K562 (cell line): ENCODE data around the gene GABARAP. TPM values are rescaled to one million over a fixed set of nuclear protein-coding genes. Genes with fewer than 3 reads are reported as not detected.
A peak's percentile ranks its signal among the peaks of the same experiment; 100 is the strongest.

Source experiments
- ATAC-seq: fragments of 200-7000 bp; cut with Tn5 transposase; 3 replicates; pipeline ENCODE4 v1.9.1; 2020; ENCODE audit warnings: moderate library complexity
- BruUV-seq: library from RNA; stranded (reverse); fragments of 400-500 nt; replicated peaks from 2 replicates; lab custom pipeline; 2021; lab: Mats Ljungman, UMichigan
- CTCF ChIA-PET: fragments of 300-600 bp; formaldehyde crosslinking; extraction: SDS; loops from one replicate; lab custom pipeline; 2021; ENCODE audit warnings: low intra/inter-chr PET ratio; lab: Yijun Ruan, JAX
- POLR2A ChIA-PET: fragments of 300-600, 350-650 bp; sonication (Branson Sonifier 250); formaldehyde crosslinking; extraction: SDS; loops from one replicate; lab custom pipeline; 2021; ENCODE audit warnings: antibody characterized with exemption, inconsistent platforms; lab: Yijun Ruan, JAX
- DNase-seq, 4 experiments: peaks; one replicate each; pipeline versions ENCODE4 v3.0.0 to v3.0.0-alpha.2; 2011 to 2018; ENCODE audit warnings: low spot score in 3 of 4, mixed read lengths in 3 of 4; ENCODE audit errors: extremely low read depth in 1 of 4
- FAIRE-seq: peaks from 2 replicates; lab custom pipeline; 2011; peaks lifted over from hg19 to GRCh38; lab: Jason Lieb, UNC
- H2AFZ ChIP-seq: 2 replicates; pipeline ENCODE4 v1.6.0; 2011; ENCODE audit warnings: low read depth, low read length, control low read depth, inconsistent platforms
- H3K27ac ChIP-seq: fragments of 200-600 bp; 3 replicates; pipeline ENCODE4 v1.8.0; 2011; ENCODE audit warnings: low read depth, mild to moderate bottlenecking, control low read depth, inconsistent platforms, low read length, moderate library complexity, mixed read lengths; ENCODE audit errors: extremely low read depth
- H3K27me3 ChIP-seq, 2 experiments: fragments of 300-600 bp in 1 of 2; 2 replicates in 1 of 2; 3 replicates in 1 of 2; pipeline versions ENCODE4 v1.6.0 to v1.8.0; 2011; ENCODE audit warnings: inconsistent platforms in 2 of 2, low read length in 2 of 2, mild to moderate bottlenecking in 1 of 2, mixed read lengths in 1 of 2, moderate library complexity in 1 of 2; ENCODE audit not compliant: control insufficient read depth in 2 of 2, insufficient read depth in 2 of 2
- H3K36me3 ChIP-seq: fragments of 300-600 bp; 3 replicates; pipeline ENCODE4 v1.8.0; 2011; ENCODE audit warnings: mild to moderate bottlenecking, low read length, inconsistent platforms; ENCODE audit not compliant: control insufficient read depth, insufficient read depth
- H3K4me1 ChIP-seq, 2 experiments: fragments of 200-600 bp in 1 of 2; replicated peaks in 1 of 2; 2 replicates in 1 of 2; 3 replicates in 1 of 2; pipeline versions ENCODE4 v1.5.1 to v1.8.0; 2011; ENCODE audit warnings: inconsistent platforms in 2 of 2, low read length in 2 of 2, mild to moderate bottlenecking in 1 of 2, mixed read lengths in 1 of 2, moderate library complexity in 1 of 2; ENCODE audit not compliant: control insufficient read depth in 2 of 2, insufficient read depth in 2 of 2
- H3K4me2 ChIP-seq: 2 replicates; pipeline ENCODE4 v1.6.1; 2011; ENCODE audit warnings: low read length, control low read depth, inconsistent platforms, mixed read lengths; ENCODE audit not compliant: insufficient read depth
- H3K4me3 ChIP-seq: fragments of 200-600 bp; sonication (generic), shearing (Covaris generic); 2 replicates; pipeline ENCODE4 v1.5.1; 2016; ENCODE audit warnings: control low read depth, inconsistent platforms
- H3K79me2 ChIP-seq: fragments of 200-600 bp; 3 replicates; pipeline ENCODE4 v1.8.0; 2011; ENCODE audit warnings: low read length, inconsistent platforms; ENCODE audit not compliant: control insufficient read depth, insufficient read depth
- H3K9ac ChIP-seq, 2 experiments: 2 replicates each; pipeline versions ENCODE4 v1.6.0 to v1.6.1; 2011; ENCODE audit warnings: low read depth in 2 of 2, low read length in 2 of 2, control low read depth in 1 of 2, inconsistent platforms in 1 of 2, mild to moderate bottlenecking in 1 of 2, mixed read lengths in 1 of 2; ENCODE audit not compliant: insufficient read depth in 1 of 2
- H3K9me1 ChIP-seq: one replicate; pipeline ENCODE4 v1.6.0; 2011; ENCODE audit warnings: inconsistent platforms, mild to moderate bottlenecking, low read length, moderate library complexity; ENCODE audit not compliant: control insufficient read depth, insufficient read depth
- H3K9me3 ChIP-seq: replicated peaks from 2 replicates; pipeline ENCODE4 v1.5.1; 2011; ENCODE audit warnings: low read depth, low read length, inconsistent platforms; ENCODE audit not compliant: control insufficient read depth, insufficient read depth
- H4K20me1 ChIP-seq: replicated peaks from 2 replicates; pipeline ENCODE4 v1.6.1; 2011; ENCODE audit warnings: low read length, inconsistent platforms, mixed read lengths; ENCODE audit not compliant: control insufficient read depth, insufficient read depth
- ARHGAP35 ChIP-seq: fragments of 450-650 bp; IDR thresholded peaks from 2 replicates; pipeline ENCODE4 v1.6.1; 2018; ENCODE audit not compliant: partially characterized antibody
- CBX5 ChIP-seq: IDR thresholded peaks from 2 replicates; pipeline ENCODE4 v1.6.1; 2014; ENCODE audit warnings: low read depth, borderline replicate concordance
- ETV5 ChIP-seq: sonication (generic); formaldehyde crosslinking; IDR thresholded peaks from 2 replicates; pipeline ENCODE4 v1.4.0; 2020; ENCODE audit warnings: low read depth, mild to moderate bottlenecking, missing genetic modification reagents
- FOXA1 ChIP-seq: fragments of 450-650 bp; IDR thresholded peaks from 2 replicates; pipeline ENCODE4 v1.6.1; 2016; ENCODE audit warnings: mild to moderate bottlenecking, borderline replicate concordance
- HNRNPLL ChIP-seq: fragments of 200-400 bp; formaldehyde crosslinking; IDR thresholded peaks from 2 replicates; pipeline ENCODE4 v1.6.1; 2017; ENCODE audit warnings: low read length, low read depth, mild to moderate bottlenecking; ENCODE audit not compliant: poor library complexity, severe bottlenecking
- IRF2 ChIP-seq: sonication (generic); formaldehyde crosslinking; IDR thresholded peaks from 2 replicates; pipeline ENCODE4 v1.8.1; 2022; ENCODE audit warnings: mild to moderate bottlenecking, missing genetic modification reagents
- KLF16 ChIP-seq: IDR thresholded peaks from 2 replicates; pipeline ENCODE4 v1.6.1; 2016; ENCODE audit warnings: antibody characterized with exemption
- NFIC ChIP-seq: fragments of 450-650 bp; IDR thresholded peaks from 2 replicates; pipeline ENCODE4 v1.6.1; 2017; ENCODE audit warnings: mild to moderate bottlenecking, inconsistent platforms
- PML ChIP-seq: IDR thresholded peaks from 2 replicates; pipeline ENCODE4 v1.6.1; 2012; ENCODE audit warnings: low read length, inconsistent platforms
- POLR2AphosphoS2 ChIP-seq: IDR thresholded peaks from 2 replicates; pipeline ENCODE4 v1.6.1; 2012; ENCODE audit warnings: low read length, improper control_type of control experiment
- POLR2AphosphoS5 ChIP-seq: IDR thresholded peaks from 2 replicates; pipeline ENCODE4 v1.6.1; 2011; ENCODE audit warnings: mild to moderate bottlenecking, low read depth, low read length, moderate library complexity; ENCODE audit not compliant: control insufficient read depth, insufficient read depth
- SIN3B ChIP-seq: fragments of 450-650 bp; IDR thresholded peaks from 2 replicates; pipeline ENCODE4 v1.6.1; 2017; ENCODE audit warnings: low read depth, mild to moderate bottlenecking, moderate library complexity
- SRSF3 ChIP-seq: fragments of 200-400 bp; formaldehyde crosslinking; IDR thresholded peaks from 2 replicates; pipeline ENCODE4 v1.6.1; 2016; ENCODE audit warnings: mild to moderate bottlenecking, low read length, moderate library complexity; ENCODE audit not compliant: insufficient read depth
- TAL1 ChIP-seq: fragments of 450-650 bp; IDR thresholded peaks from 2 replicates; pipeline ENCODE4 v1.6.1; 2016; ENCODE audit warnings: mild to moderate bottlenecking
- YY1 ChIP-seq, 3 experiments: IDR thresholded peaks; 2 replicates each; pipeline ENCODE4 v1.6.1; 2011; ENCODE audit warnings: low read length in 2 of 3, mild to moderate bottlenecking in 2 of 3, moderate library complexity in 2 of 3, borderline replicate concordance in 1 of 3, control low read depth in 1 of 3, low read depth in 1 of 3; ENCODE audit not compliant: insufficient read depth in 3 of 3, insufficient replicate concordance in 2 of 3, control insufficient read depth in 1 of 3, insufficient read length in 1 of 3; ENCODE audit errors: extremely low read depth in 1 of 3
- ZNF23 ChIP-seq: fragments of 250-450 bp; sonication (Bioruptor Pico); IDR thresholded peaks from 2 replicates; pipeline ENCODE4 v1.4.0; 2020; ENCODE audit warnings: mild to moderate bottlenecking
- ZNF408 ChIP-seq: fragments of 250-450 bp; sonication (Bioruptor Pico); IDR thresholded peaks from 2 replicates; pipeline ENCODE4 v1.4.0; 2020; ENCODE audit warnings: low read depth, mild to moderate bottlenecking, moderate library complexity
- ZNF57 ChIP-seq: fragments of 450-650 bp; formaldehyde crosslinking; IDR thresholded peaks from 2 replicates; pipeline ENCODE4 v1.4.0; 2020; ENCODE audit warnings: mild to moderate bottlenecking, moderate library complexity
- ZNF584 ChIP-seq: fragments of 200-800 bp; sonication (Bioruptor generic); IDR thresholded peaks from 2 replicates; pipeline ENCODE4 v1.6.1; 2016; ENCODE audit warnings: low read depth, mild to moderate bottlenecking, missing genetic modification characterization, missing compliant biosample characterization
- ZNF717 ChIP-seq: fragments of 250-450 bp; sonication (Bioruptor Pico); IDR thresholded peaks from 2 replicates; pipeline ENCODE4 v1.5.0; 2021
- WGBS: fragments of 100-300 bp; shearing (Covaris generic); methylation state at CpG from one replicate; pipeline ENCODE4 v1.1.6; 2016; ENCODE audit warnings: low coverage, mixed read lengths; ENCODE audit not compliant: insufficient coverage; ENCODE audit errors: missing lambda C conversion rate; 5-methylcytosine and 5-hydroxymethylcytosine counted together
- in situ Hi-C: fragments of 300-500 bp; cut with MboI; formaldehyde crosslinking; loops from 4 replicates; pipeline ENCODE4 v1.15.0; 2018; ENCODE audit warnings: inconsistent platforms, mixed read lengths
- intact Hi-C: fragments of 100-400 bp; cut with micrococcal nuclease; formaldehyde crosslinking; loops from 2 replicates; pipeline ENCODE4 v1.14.2; 2022
- polyA plus RNA-seq, 8 experiments: library from polyadenylated mRNA; depleted of rRNA in 4 of 8; stranded (reverse) in 5 of 8; unstranded in 3 of 8; fragments of >200 nt; fragmentation: Nextera tagmentation in 2 of 8; fragmentation: Illumina TruSeq in 1 of 8; extraction: Ambion mirVana in 2 of 8; extraction: Trizol in 1 of 8; gene quantifications; 2 replicates each; pipeline versions ENCODE4 v1.2.1 to v1.2.3, GENCODE V29; 2011 to 2014; ENCODE audit warnings: inconsistent platforms in 1 of 8, missing spikeins in 1 of 8
- total RNA-seq, 7 experiments: library from RNA; depleted of rRNA in 6 of 7; stranded (reverse); fragments of >200 nt in 6 of 7; fragmentation: Illumina TruSeq in 2 of 7; extraction: Trizol in 2 of 7; gene quantifications; 2 replicates each; pipeline versions ENCODE4 v1.2.1 to v1.2.3, GENCODE V29; 2011 to 2021; ENCODE audit warnings: low replicate concordance in 1 of 7
- TF ChIP-seq, protein P1 (sequence below), 2 experiments: IDR thresholded peaks; 2 replicates each; pipeline ENCODE4 v1.6.1; 2011; ENCODE audit warnings: borderline replicate concordance in 1 of 2, control low read depth in 1 of 2, low read depth in 1 of 2, low read length in 1 of 2, mild to moderate bottlenecking in 1 of 2, mixed read lengths in 1 of 2, moderate library complexity in 1 of 2; ENCODE audit not compliant: insufficient read depth in 1 of 2, insufficient read length in 1 of 2, poor library complexity in 1 of 2, severe bottlenecking in 1 of 2; ENCODE audit errors: extremely low read depth in 1 of 2

Gene GABARAP
- total and polyA plus RNA-seq, 9 of the 15 experiments (the other 6 are each of a cell fraction or from before 2014, with no cell fraction given) = 47.5 to 373 (median 152) TPM

DNA sequence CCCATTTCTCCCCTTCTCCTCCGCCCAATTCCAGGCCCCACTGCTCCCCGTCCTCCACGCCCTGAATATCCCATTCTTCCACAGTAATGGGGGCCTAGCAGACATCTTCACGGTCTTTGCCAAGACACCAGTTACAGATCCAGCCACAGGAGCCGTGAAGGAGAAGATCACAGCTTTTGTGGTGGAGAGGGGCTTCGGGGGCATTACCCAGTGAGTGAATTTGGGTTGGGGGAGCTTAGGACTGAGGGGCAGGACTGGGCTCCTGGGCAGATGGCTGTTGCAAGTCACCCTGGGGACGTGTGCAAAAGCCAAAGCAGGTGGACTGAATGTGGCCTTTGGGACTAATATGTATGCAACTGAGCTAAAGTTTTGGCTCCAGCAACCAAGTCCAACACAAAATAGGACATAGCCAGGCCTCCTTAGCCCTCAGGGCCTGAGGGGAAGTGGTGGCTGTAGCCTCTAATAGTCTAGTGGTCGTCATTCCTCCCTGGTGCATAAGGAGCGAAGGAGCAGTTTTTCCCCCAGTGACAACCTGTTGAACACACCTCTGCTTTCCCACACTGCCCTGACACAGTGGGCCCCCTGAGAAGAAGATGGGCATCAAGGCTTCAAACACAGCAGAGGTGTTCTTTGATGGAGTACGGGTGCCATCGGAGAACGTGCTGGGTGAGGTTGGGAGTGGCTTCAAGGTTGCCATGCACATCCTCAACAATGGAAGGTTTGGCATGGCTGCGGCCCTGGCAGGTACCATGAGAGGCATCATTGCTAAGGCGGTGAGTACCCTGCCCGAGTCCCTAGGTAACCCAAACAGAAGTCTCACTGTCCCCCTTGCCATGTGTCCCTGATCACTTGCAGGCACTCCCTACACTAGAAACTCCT, 19.9 kb downstream of the GABARAP start:
- H2AFZ ChIP-seq = no peak overlapping the region
- no peak for FAIRE-seq
- no peaks in the 10 kb centered on the region for H3K27me3 ChIP-seq
- H3K4me3 ChIP-seq = no peak overlapping the region
- peaks cover 6% of the 10 kb centered on the region for H4K20me1 ChIP-seq
- H3K9me3 ChIP-seq = no peaks in the 10 kb centered on the region
- POLR2A ChIA-PET = interaction anchor here (0.8 to 7.7 kb wide), 3 partner anchors 8 to 254 kb away, joined by 3 to 73 read pairs (median 19); partner anchors contain the start of gene DVL2
- no peak for ATAC-seq
- H3K79me2 ChIP-seq = peaks cover 24% of the 10 kb centered on the region
- CTCF ChIA-PET = no interaction called here
- TSS peak; percentile 41 for BruUV-seq
- in situ Hi-C loops (no loop called here), intact Hi-C loops (no loop called here)
- WGBS = 85% methylated on average over 12 of the region's 15 CpGs
- H3K27ac ChIP-seq = no peak overlapping the region
- DNase-seq = no peak
- peaks cover 68% of the 10 kb centered on the region; the same call in 2 of the 3 replicates for H3K36me3 ChIP-seq
- no peak overlapping the region for H3K4me2 ChIP-seq
- no peak overlapping the region; a peak in 1 of 4 replicates for H3K9ac ChIP-seq
- peaks cover 25 to 57% of the 10 kb centered on the region in 2 experiments for H3K4me1 ChIP-seq
- H3K9me1 ChIP-seq = peaks cover 6% of the 10 kb centered on the region
- TF ChIP-seq ZNF57 (CRISPR knock-in tag) (no peak), SIN3B (no peak), POLR2AphosphoS5 (peak; percentile 10; the same call in 1 of the 2 replicates), ZNF23 (CRISPR knock-in tag) (no peak), ARHGAP35 (no peak), FOXA1 (no peak), TAL1 (no peak), SRSF3 (no peak), ZNF717 (CRISPR knock-in tag) (no peak), YY1 (IDR thresholded peaks at IDR 0.05; ENCODE audit: borderline replicate concordance in 1 of 3, control insufficient read depth in 1 of 3, extremely low read depth in 1 of 3, insufficient read depth in 3 of 3, insufficient read length in 1 of 3, insufficient replicate concordance in 2 of 3, low read depth in 1 of 3, low read length in 2 of 3) (no peak), CBX5 (no peak), NFIC (no peak), ZNF584 (no peak), IRF2 (CRISPR knock-in tag) (no peak), POLR2AphosphoS2 (peak; percentile 16; the same call in 1 of the 2 replicates), PML (0 out of 2 replicates have a peak, but pooled peaks have one; percentile 10), ETV5 (CRISPR knock-in tag) (no peak), ZNF408 (no peak), KLF16 (no peak), HNRNPLL (no peak)
- TF ChIP-seq, protein P1, sequence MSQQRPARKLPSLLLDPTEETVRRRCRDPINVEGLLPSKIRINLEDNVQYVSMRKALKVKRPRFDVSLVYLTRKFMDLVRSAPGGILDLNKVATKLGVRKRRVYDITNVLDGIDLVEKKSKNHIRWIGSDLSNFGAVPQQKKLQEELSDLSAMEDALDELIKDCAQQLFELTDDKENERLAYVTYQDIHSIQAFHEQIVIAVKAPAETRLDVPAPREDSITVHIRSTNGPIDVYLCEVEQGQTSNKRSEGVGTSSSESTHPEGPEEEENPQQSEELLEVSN (IDR thresholded peaks at IDR 0.05; ENCODE audit: borderline replicate concordance in 1 of 2, extremely low read depth in 1 of 2, insufficient read depth in 1 of 2, insufficient read length in 1 of 2, low read depth in 1 of 2, low read length in 1 of 2, poor library complexity in 1 of 2, severe bottlenecking in 1 of 2) = no peak
